GM12892 (cell line): Measurements from ENCODE around the gene STARD4.

Experiments used
- POLR2A ChIP-seq: IDR thresholded peaks from 2 replicates; pipeline ENCODE4 v1.6.1; 2011; ENCODE audit warnings: low read depth, low read length, control low read depth
- POLR2AphosphoS5 ChIP-seq: IDR thresholded peaks from 2 replicates; pipeline ENCODE4 v1.6.1; 2011; ENCODE audit warnings: low read depth, low read length, control low read depth
- TAF1 ChIP-seq: IDR thresholded peaks from 2 replicates; pipeline ENCODE4 v1.6.1; 2011; ENCODE audit warnings: low read depth, mild to moderate bottlenecking, control low read depth, low read length, borderline replicate concordance

- no peak for TF ChIP-seq POLR2A
- TF ChIP-seq POLR2AphosphoS5, result no peak
- TF ChIP-seq TAF1, result no peak
These were observed 50.4 kb downstream of the STARD4 start for GRCh38 chr5:111461934-111462333.
